CD4-positive, alpha-beta T cell treated with Interleukin-10 for 1 hour (primary cell): ENCODE data around the gene BRAP.
"Not testable (repeated sequence)": the region's sequence is repeated elsewhere in the genome, so short reads cannot be mapped to it uniquely, and the experiment has no call there.

Experiments
- DNase-seq: peaks from one replicate; pipeline ENCODE4 v3.0.0-alpha.2; 2020

The BRAP gene

GRCh38 chr12:111685811-111686573, at the start of gene BRAP, which contains the start of gene ACAD10:
TSS of gene BRAP (minus strand) at chr12:111685956. CDS start at chr12:111685792, 164 bp downstream.
TSS of gene ACAD10 (plus strand) at chr12:111686053. CDS start at chr12:111692710, 6,657 bp downstream.
- peak; percentile 96 for DNase-seq

- DNase-seq, result no peak
These were observed 47.7 kb upstream of the BRAP start for GRCh38 chr12:111733340-111733915.

- no peak for DNase-seq
These were observed 47.0 kb upstream of the BRAP start for GRCh38 chr12:111732786-111733185.

- no peak for DNase-seq
These were observed 44.7 kb upstream of the BRAP start for GRCh38 chr12:111730420-111730819.

GRCh38 chr12:111728795-111729194, 43.0 kb upstream of the BRAP start:
- DNase-seq, result no peak

GRCh38 chr12:111723646-111724360, 38.0 kb upstream of the BRAP start:
- not testable (repeated sequence) for DNase-seq

- DNase-seq, result no peak
These were observed 34.7 kb upstream of the BRAP start for GRCh38 chr12:111720457-111720856.

- DNase-seq, result not testable (repeated sequence)
These were observed 33.6 kb upstream of the BRAP start for GRCh38 chr12:111719316-111719715.

GRCh38 chr12:111715279-111715678, 29.5 kb upstream of the BRAP start:
- DNase-seq, result no peak

GRCh38 chr12:111706145-111706544, 20.4 kb upstream of the BRAP start:
- no peak for DNase-seq

GRCh38 chr12:111705672-111706071, 19.9 kb upstream of the BRAP start:
- no peak for DNase-seq

- DNase-seq, result no peak
These were observed 14.2 kb upstream of the BRAP start for GRCh38 chr12:111699962-111700361.

GRCh38 chr12:111693818-111694217, 8.1 kb upstream of the BRAP start:
- DNase-seq, result no peak

- no peak for DNase-seq
These were observed 6.9 kb upstream of the BRAP start for GRCh38 chr12:111692575-111693210.

- DNase-seq, result no peak
These were observed 5.5 kb upstream of the BRAP start for GRCh38 chr12:111691262-111691661.

- no peak for DNase-seq
These were observed 2.2 kb upstream of the BRAP start for GRCh38 chr12:111687952-111688351.

GRCh38 chr12:111687255-111687654, 1.5 kb upstream of the BRAP start:
- peak; percentile 11 for DNase-seq

- no peak for DNase-seq
These were observed 884 bp upstream of the BRAP start for GRCh38 chr12:111686574-111687105.

GRCh38 chr12:111685322-111685810, 390 bp downstream of the BRAP start:
- no peak for DNase-seq

GRCh38 chr12:111684485-111685198, 1.1 kb downstream of the BRAP start:
- DNase-seq, result not testable (repeated sequence)

GRCh38 chr12:111677186-111677585, 8.6 kb downstream of the BRAP start:
- DNase-seq, result no peak

- no peak for DNase-seq
These were observed 12.3 kb downstream of the BRAP start for GRCh38 chr12:111673503-111673902.
